HG02973 (cell line): ENCODE results near the gene CBFA2T2.
"Not testable (repeated sequence)": the region's sequence is repeated elsewhere in the genome, so short reads cannot be mapped to it uniquely, and the experiment has no call there.

Experiments
- ATAC-seq: cut with Tn5 transposase; IDR thresholded peaks from one replicate; pipeline ENCODE4 v1.9.1; 2021; ENCODE audit warnings: moderate library complexity; ENCODE audit not compliant: unreplicated experiment

The CBFA2T2 gene

GRCh38 chr20:33688938-33689424 lies 199.1 kb downstream of the CBFA2T2 start:
- no peak for ATAC-seq

DNA sequence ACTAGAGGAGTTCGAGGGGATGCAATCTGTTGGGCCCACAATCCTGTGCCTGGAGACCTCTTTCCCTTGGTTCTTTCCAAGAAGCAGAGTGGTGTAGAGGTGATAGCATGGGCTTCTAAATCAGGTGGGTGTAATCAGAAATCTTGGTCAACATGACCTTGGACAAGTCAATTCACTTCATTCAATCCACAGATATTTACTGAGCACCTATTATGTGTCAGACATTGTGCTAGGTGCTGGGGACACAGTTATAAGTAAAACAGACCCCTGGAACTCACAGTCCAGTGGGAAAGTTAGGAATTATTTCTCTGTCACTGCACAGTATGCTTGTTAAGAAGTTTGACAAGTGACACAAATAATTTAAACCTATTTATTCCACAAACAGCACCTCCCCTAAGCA lies 199.6 kb downstream of the CBFA2T2 start:
- ATAC-seq = no peak

GRCh38 chr20:33689973-33690372 lies 200.1 kb downstream of the CBFA2T2 start:
- no peak for ATAC-seq

DNA sequence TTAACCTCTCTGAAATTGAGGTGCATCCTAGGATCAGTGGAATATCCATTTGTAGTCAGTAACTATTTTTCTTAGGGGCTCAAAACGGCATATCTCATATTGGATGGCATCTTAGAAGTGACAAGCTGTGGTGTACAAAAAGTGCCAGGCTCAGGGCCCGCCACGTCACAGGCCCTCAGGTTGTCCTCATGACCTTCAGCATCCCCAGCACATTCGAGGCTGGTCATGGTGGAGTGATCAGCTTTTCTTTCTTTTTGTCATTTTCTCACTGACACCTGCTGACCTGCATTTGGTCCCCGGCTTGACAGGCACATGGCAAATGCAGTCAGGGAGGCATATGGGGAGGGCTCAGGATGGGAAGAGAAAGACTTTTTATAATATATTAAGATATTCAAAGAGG lies 203.4 kb downstream of the CBFA2T2 start:
- no peak for ATAC-seq

- ATAC-seq = no peak
Observed at GRCh38 chr20:33693741-33694638, 204.1 kb downstream of the CBFA2T2 start.

DNA sequence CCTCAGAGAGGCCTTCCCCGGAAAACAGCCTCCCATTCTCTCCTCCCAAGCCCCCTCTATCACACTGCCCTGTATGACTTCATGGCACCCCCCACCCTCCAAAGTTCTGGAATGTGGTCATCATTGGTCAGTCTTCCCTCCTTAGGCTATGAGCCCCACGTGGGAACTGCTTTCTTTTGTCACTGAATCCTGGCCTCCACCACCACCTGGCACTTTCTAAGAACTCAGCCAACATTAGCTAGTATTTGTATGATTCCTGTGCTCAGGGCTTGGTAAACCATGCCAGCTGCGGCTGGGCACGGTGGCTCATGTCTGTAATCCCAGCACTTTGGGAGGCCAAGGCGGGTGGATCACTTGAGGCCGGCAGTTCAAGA lies 204.7 kb downstream of the CBFA2T2 start:
- ATAC-seq = no peak

DNA sequence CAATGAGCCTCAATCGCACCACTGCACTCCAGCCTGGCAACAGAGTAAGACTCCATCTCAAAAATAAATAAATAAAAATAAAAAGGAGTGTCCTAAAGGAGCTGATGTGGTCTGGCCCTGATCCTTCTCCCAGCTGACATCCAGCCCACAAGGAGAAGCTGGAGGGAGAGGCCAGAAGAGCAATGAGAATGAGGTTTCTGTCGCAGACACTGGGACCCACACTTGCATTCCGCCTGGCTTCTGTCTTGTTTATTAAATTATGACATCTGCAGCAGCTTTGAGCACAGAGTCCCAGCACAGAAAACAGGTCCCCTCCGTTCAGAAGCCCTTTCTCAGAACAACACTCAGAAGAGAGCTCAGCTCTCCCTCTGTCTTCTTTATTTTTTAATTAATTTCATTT lies 206.6 kb downstream of the CBFA2T2 start:
- no peak for ATAC-seq

DNA sequence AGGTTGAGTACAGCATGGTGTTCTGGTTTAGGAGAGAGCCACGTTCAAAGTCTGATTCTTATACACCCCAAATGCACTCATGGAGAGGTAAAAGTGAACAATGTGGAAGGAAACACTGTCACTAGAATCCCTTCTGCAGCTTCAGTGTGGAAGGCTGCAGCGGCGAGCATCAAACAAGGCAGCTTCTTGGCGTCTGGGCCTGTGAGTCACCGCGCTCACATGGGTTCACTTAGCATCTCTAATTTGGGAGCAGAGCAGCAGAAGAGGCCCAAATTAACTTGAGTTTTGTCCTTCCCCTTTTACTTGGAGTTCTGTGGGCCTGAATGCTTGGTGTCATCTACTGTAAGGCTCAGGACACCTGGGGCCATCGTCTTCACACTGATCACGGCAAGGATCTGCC lies 207.2 kb downstream of the CBFA2T2 start:
- no peak for ATAC-seq

GRCh38 chr20:33698966-33699365 lies 209.1 kb downstream of the CBFA2T2 start:
- not testable (repeated sequence) for ATAC-seq
